Measurements from ENCODE around the gene STXBP5.

DNA sequence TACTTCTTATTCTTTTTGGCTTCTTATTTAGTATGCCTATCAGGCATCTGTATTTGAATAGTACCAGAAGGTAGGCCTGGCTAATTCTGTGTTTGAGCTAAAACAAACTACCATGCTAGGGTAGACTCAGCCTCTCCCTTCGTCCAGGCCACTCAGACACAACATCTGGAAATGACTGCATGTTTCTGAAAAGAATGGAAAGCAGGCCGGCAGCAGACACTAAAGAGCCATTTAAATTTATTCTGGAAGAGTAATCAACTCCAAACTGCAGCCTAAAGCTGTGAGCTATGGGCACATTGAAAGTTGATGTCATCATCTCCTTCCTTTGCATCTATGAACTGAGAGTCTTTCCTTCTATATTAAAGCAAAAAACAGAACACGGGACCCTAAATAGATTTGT is 233.4 kb downstream of the STXBP5 start:
- TF ChIP-seq, protein P1, sequence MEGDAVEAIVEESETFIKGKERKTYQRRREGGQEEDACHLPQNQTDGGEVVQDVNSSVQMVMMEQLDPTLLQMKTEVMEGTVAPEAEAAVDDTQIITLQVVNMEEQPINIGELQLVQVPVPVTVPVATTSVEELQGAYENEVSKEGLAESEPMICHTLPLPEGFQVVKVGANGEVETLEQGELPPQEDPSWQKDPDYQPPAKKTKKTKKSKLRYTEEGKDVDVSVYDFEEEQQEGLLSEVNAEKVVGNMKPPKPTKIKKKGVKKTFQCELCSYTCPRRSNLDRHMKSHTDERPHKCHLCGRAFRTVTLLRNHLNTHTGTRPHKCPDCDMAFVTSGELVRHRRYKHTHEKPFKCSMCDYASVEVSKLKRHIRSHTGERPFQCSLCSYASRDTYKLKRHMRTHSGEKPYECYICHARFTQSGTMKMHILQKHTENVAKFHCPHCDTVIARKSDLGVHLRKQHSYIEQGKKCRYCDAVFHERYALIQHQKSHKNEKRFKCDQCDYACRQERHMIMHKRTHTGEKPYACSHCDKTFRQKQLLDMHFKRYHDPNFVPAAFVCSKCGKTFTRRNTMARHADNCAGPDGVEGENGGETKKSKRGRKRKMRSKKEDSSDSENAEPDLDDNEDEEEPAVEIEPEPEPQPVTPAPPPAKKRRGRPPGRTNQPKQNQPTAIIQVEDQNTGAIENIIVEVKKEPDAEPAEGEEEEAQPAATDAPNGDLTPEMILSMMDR (IDR thresholded peaks at IDR 0.05), result no peak
- no peak for TF ChIP-seq POLR2A (IDR thresholded peaks at IDR 0.05)

All from ovary (tissue), 3 donors.